ENCODE results near the gene CCDC63.
"Not testable (repeated sequence)": the region's sequence is repeated elsewhere in the genome, so short reads cannot be mapped to it uniquely, and the experiment has no call there.

Gene CCDC63

GRCh38 chr12:110844551-110845338 lies 2.0 kb upstream of the CCDC63 start:
- no peak for DNase-seq (ENCODE audit: low read depth in 2 of 2)

GRCh38 chr12:110845339-110845682 lies 1.5 kb upstream of the CCDC63 start:
- no peak for DNase-seq (ENCODE audit: low read depth in 2 of 2)

- no peak for DNase-seq (ENCODE audit: low read depth in 2 of 2)
Measured at GRCh38 chr12:110848314-110848923, 1.6 kb downstream of the CCDC63 start.

GRCh38 chr12:110849221-110849620 lies 2.4 kb downstream of the CCDC63 start:
- no peak for DNase-seq (ENCODE audit: low read depth in 2 of 2)

GRCh38 chr12:110849748-110850403 lies 3.1 kb downstream of the CCDC63 start:
- no peak for DNase-seq (ENCODE audit: low read depth in 2 of 2)

- no peak for DNase-seq (ENCODE audit: low read depth in 2 of 2)
Measured at GRCh38 chr12:110850762-110851161, 4.0 kb downstream of the CCDC63 start.

GRCh38 chr12:110853836-110854235 lies 7.0 kb downstream of the CCDC63 start:
- no peak for DNase-seq (ENCODE audit: low read depth in 2 of 2)

- DNase-seq (ENCODE audit: low read depth in 2 of 2): no peak
Measured at GRCh38 chr12:110856542-110856941, 9.8 kb downstream of the CCDC63 start.

GRCh38 chr12:110857528-110857927 lies 10.7 kb downstream of the CCDC63 start:
- DNase-seq (ENCODE audit: low read depth in 2 of 2): no peak

GRCh38 chr12:110857954-110858353 lies 11.2 kb downstream of the CCDC63 start:
- DNase-seq (ENCODE audit: low read depth in 2 of 2): not testable (repeated sequence)

- no peak for DNase-seq (ENCODE audit: low read depth in 2 of 2)
Measured at GRCh38 chr12:110858848-110859247, 12.1 kb downstream of the CCDC63 start.

- no peak for DNase-seq (ENCODE audit: low read depth in 2 of 2)
Measured at GRCh38 chr12:110860833-110861296, 14.1 kb downstream of the CCDC63 start.

GRCh38 chr12:110861729-110862128 lies 14.9 kb downstream of the CCDC63 start:
- DNase-seq (ENCODE audit: low read depth in 2 of 2): no peak

- DNase-seq (ENCODE audit: low read depth in 2 of 2): no peak
Measured at GRCh38 chr12:110862329-110862728, 15.5 kb downstream of the CCDC63 start.

- DNase-seq (ENCODE audit: low read depth in 2 of 2): no peak
Measured at GRCh38 chr12:110863161-110863560, 16.4 kb downstream of the CCDC63 start.

GRCh38 chr12:110865521-110865920 lies 18.7 kb downstream of the CCDC63 start:
- DNase-seq (ENCODE audit: low read depth in 2 of 2): no peak

GRCh38 chr12:110869026-110869425 lies 22.2 kb downstream of the CCDC63 start:
- DNase-seq (ENCODE audit: low read depth in 2 of 2): no peak

GRCh38 chr12:110869803-110870202 lies 23.0 kb downstream of the CCDC63 start:
- DNase-seq (ENCODE audit: low read depth in 2 of 2): no peak

- DNase-seq (ENCODE audit: low read depth in 2 of 2): no peak
Measured at GRCh38 chr12:110872100-110872499, 25.3 kb downstream of the CCDC63 start.

GRCh38 chr12:110874351-110874750 lies 27.6 kb downstream of the CCDC63 start:
- no peak for DNase-seq (ENCODE audit: low read depth in 2 of 2)

GRCh38 chr12:110874781-110875180 lies 28.0 kb downstream of the CCDC63 start:
- DNase-seq (ENCODE audit: low read depth in 2 of 2): no peak

- DNase-seq (ENCODE audit: low read depth in 2 of 2): no peak
Measured at GRCh38 chr12:110880651-110881050, 33.9 kb downstream of the CCDC63 start.

GRCh38 chr12:110883251-110883650 lies 36.5 kb downstream of the CCDC63 start:
- DNase-seq (ENCODE audit: low read depth in 2 of 2): no peak
